ENCODE data around the gene CRISPLD2.
"Not testable (repeated sequence)": the region's sequence is repeated elsewhere in the genome, so short reads cannot be mapped to it uniquely, and the experiment has no call there.

Gene CRISPLD2

GRCh38 chr16:84822990-84823389 is 3.2 kb downstream of the CRISPLD2 start:
- DNase-seq (ENCODE audit: low spot score) = no peak

- no peak for DNase-seq (ENCODE audit: low spot score)
These were observed 3.7 kb downstream of the CRISPLD2 start for GRCh38 chr16:84823484-84823883.

GRCh38 chr16:84823926-84824325 is 4.1 kb downstream of the CRISPLD2 start:
- no peak for DNase-seq (ENCODE audit: low spot score)

GRCh38 chr16:84825896-84826557 is 6.2 kb downstream of the CRISPLD2 start:
- no peak for DNase-seq (ENCODE audit: low spot score)

- DNase-seq (ENCODE audit: low spot score) = no peak
These were observed 6.8 kb downstream of the CRISPLD2 start for GRCh38 chr16:84826558-84826941.

- no peak for DNase-seq (ENCODE audit: low spot score)
These were observed 7.4 kb downstream of the CRISPLD2 start for GRCh38 chr16:84827131-84827574.

- no peak for DNase-seq (ENCODE audit: low spot score)
These were observed 8.1 kb downstream of the CRISPLD2 start for GRCh38 chr16:84827897-84828296.

- no peak for DNase-seq (ENCODE audit: low spot score)
These were observed 8.5 kb downstream of the CRISPLD2 start for GRCh38 chr16:84828322-84828721.

GRCh38 chr16:84829168-84829965 is 9.6 kb downstream of the CRISPLD2 start:
- no peak for DNase-seq (ENCODE audit: low spot score)

GRCh38 chr16:84830765-84831384 is 11.1 kb downstream of the CRISPLD2 start:
- DNase-seq (ENCODE audit: low spot score) = no peak

- DNase-seq (ENCODE audit: low spot score) = not testable (repeated sequence)
These were observed 11.9 kb downstream of the CRISPLD2 start for GRCh38 chr16:84831728-84832127.

- DNase-seq (ENCODE audit: low spot score) = no peak
These were observed 12.8 kb downstream of the CRISPLD2 start for GRCh38 chr16:84832488-84833143.

- no peak for DNase-seq (ENCODE audit: low spot score)
These were observed 13.3 kb downstream of the CRISPLD2 start for GRCh38 chr16:84833144-84833500.

GRCh38 chr16:84833542-84834402 is 14.0 kb downstream of the CRISPLD2 start:
- no peak for DNase-seq (ENCODE audit: low spot score)

GRCh38 chr16:84834403-84834772 is 14.6 kb downstream of the CRISPLD2 start:
- DNase-seq (ENCODE audit: low spot score) = no peak

GRCh38 chr16:84836234-84836647 is 16.5 kb downstream of the CRISPLD2 start:
- no peak for DNase-seq (ENCODE audit: low spot score)

GRCh38 chr16:84836967-84837366 is 17.2 kb downstream of the CRISPLD2 start:
- DNase-seq (ENCODE audit: low spot score) = no peak

GRCh38 chr16:84838383-84838948 is 18.7 kb downstream of the CRISPLD2 start:
- no peak for DNase-seq (ENCODE audit: low spot score)

GRCh38 chr16:84839054-84839453 is 19.3 kb downstream of the CRISPLD2 start:
- no peak for DNase-seq (ENCODE audit: low spot score)

- DNase-seq (ENCODE audit: low spot score) = no peak
These were observed 20.2 kb downstream of the CRISPLD2 start for GRCh38 chr16:84839956-84840355.
